SK-N-SH treated with all-trans-retinoic acid at 6 μM for 48 hours (cell line): ENCODE results near the gene RABGAP1.

Experiments used
- ARNTL ChIP-seq: fragments of 450-650 bp; formaldehyde crosslinking; IDR thresholded peaks from 2 replicates; pipeline ENCODE4 v1.5.0; 2020; ENCODE audit warnings: low read depth, mild to moderate bottlenecking, moderate library complexity, borderline replicate concordance
- CSDC2 ChIP-seq: fragments of 250-450 bp; sonication (Bioruptor Pico); IDR thresholded peaks from 2 replicates; pipeline ENCODE4 v1.5.0; 2020; ENCODE audit warnings: mild to moderate bottlenecking, moderate library complexity
- GLIS3 ChIP-seq: fragments of 250-450 bp; sonication (Bioruptor Pico); IDR thresholded peaks from 2 replicates; pipeline ENCODE4 v1.5.0; 2020; ENCODE audit warnings: mild to moderate bottlenecking, moderate library complexity
- ISL1 ChIP-seq: fragments of 250-450 bp; sonication (Bioruptor Pico); IDR thresholded peaks from 2 replicates; pipeline ENCODE4 v2.1.2; 2022; ENCODE audit warnings: mild to moderate bottlenecking, moderate library complexity
- RARB ChIP-seq: fragments of 250-450 bp; sonication (Bioruptor Pico); IDR thresholded peaks from 2 replicates; pipeline ENCODE4 v1.8.0; 2021; ENCODE audit warnings: mild to moderate bottlenecking, moderate library complexity
- SNAI2 ChIP-seq: fragments of 250-450 bp; sonication (Bioruptor Pico); IDR thresholded peaks from 2 replicates; pipeline ENCODE4 v1.5.0; 2020; ENCODE audit warnings: mild to moderate bottlenecking, moderate library complexity
- ZFP30 ChIP-seq: fragments of 450-650 bp; formaldehyde crosslinking; IDR thresholded peaks from 2 replicates; pipeline ENCODE4 v1.5.0; 2022; ENCODE audit warnings: mild to moderate bottlenecking, moderate library complexity
- ZNF8 ChIP-seq: fragments of 450-650 bp; formaldehyde crosslinking; IDR thresholded peaks from 2 replicates; pipeline ENCODE4 v1.5.0; 2020; ENCODE audit warnings: mild to moderate bottlenecking, moderate library complexity
- TF ChIP-seq, protein P1 (sequence below): fragments of 250-450 bp; sonication (Bioruptor Pico); IDR thresholded peaks from 2 replicates; pipeline ENCODE4 v1.8.0; 2020; ENCODE audit warnings: mild to moderate bottlenecking, moderate library complexity, borderline replicate concordance
- TF ChIP-seq, protein P2 (sequence below): fragments of 250-450 bp; sonication (Bioruptor Pico); IDR thresholded peaks from 2 replicates; pipeline ENCODE4 v1.5.0; 2020; ENCODE audit warnings: mild to moderate bottlenecking, moderate library complexity

DNA sequence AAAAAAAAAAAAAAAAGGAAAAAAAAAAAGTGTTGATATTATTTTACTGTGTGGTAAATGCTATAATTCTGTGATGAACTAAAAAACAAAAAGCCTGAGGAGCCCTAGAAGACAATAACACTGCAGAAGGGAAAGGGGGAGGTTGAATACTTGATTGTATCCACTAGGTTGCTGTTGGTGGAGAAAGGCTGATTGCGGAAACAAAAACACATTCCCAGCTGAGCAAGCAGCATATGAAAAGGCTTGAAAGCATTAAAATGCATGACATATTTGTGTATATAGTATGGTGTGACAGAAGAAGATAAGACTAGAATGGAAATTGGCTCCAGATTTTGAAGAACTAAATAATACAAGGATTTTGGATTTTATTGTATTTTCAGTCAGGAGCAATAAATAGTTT lies 8.9 kb downstream of the RABGAP1 start:
- TF ChIP-seq SNAI2 (no peak), GLIS3 (CRISPR knock-in tag) (no peak), RARB (no peak), ARNTL (CRISPR knock-in tag) (no peak), CSDC2 (CRISPR knock-in tag) (no peak), ZFP30 (CRISPR knock-in tag) (no peak), ISL1 (no peak), ZNF8 (CRISPR knock-in tag) (no peak)
- TF ChIP-seq, protein P1, sequence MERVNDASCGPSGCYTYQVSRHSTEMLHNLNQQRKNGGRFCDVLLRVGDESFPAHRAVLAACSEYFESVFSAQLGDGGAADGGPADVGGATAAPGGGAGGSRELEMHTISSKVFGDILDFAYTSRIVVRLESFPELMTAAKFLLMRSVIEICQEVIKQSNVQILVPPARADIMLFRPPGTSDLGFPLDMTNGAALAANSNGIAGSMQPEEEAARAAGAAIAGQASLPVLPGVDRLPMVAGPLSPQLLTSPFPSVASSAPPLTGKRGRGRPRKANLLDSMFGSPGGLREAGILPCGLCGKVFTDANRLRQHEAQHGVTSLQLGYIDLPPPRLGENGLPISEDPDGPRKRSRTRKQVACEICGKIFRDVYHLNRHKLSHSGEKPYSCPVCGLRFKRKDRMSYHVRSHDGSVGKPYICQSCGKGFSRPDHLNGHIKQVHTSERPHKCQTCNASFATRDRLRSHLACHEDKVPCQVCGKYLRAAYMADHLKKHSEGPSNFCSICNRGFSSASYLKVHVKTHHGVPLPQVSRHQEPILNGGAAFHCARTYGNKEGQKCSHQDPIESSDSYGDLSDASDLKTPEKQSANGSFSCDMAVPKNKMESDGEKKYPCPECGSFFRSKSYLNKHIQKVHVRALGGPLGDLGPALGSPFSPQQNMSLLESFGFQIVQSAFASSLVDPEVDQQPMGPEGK (CRISPR knock-in tag), result no peak
- TF ChIP-seq, protein P2, sequence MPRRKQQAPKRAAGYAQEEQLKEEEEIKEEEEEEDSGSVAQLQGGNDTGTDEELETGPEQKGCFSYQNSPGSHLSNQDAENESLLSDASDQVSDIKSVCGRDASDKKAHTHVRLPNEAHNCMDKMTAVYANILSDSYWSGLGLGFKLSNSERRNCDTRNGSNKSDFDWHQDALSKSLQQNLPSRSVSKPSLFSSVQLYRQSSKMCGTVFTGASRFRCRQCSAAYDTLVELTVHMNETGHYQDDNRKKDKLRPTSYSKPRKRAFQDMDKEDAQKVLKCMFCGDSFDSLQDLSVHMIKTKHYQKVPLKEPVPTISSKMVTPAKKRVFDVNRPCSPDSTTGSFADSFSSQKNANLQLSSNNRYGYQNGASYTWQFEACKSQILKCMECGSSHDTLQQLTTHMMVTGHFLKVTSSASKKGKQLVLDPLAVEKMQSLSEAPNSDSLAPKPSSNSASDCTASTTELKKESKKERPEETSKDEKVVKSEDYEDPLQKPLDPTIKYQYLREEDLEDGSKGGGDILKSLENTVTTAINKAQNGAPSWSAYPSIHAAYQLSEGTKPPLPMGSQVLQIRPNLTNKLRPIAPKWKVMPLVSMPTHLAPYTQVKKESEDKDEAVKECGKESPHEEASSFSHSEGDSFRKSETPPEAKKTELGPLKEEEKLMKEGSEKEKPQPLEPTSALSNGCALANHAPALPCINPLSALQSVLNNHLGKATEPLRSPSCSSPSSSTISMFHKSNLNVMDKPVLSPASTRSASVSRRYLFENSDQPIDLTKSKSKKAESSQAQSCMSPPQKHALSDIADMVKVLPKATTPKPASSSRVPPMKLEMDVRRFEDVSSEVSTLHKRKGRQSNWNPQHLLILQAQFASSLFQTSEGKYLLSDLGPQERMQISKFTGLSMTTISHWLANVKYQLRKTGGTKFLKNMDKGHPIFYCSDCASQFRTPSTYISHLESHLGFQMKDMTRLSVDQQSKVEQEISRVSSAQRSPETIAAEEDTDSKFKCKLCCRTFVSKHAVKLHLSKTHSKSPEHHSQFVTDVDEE (CRISPR knock-in tag), result no peak
